ENCODE results near the gene MSH6.

The MSH6 gene

DNA sequence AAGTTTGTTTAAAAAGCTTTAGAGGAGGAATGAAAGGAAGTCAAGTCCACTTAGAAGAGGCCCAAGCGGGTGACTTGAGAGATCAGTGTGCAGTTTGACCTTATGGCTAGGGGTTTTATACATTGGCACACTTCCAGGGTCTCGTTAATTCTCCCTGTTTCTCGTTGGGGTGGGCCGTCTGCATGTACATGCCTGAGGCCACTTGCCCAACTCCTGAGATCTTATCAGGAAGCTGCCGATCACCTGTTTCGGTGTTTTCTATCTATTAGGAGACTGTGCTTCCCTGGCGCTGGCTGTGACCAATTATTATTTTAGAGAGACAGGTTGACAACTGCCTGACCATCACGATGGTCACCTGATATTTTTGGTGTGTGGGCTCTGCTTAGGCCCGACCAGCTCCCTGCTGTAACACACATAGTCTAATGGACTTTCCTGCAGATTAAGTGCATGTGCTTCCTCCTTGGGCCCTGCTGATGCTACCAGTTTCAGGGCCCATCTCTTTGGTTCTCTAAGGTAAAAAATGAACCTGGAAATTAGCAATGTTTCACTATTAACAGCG lies 31.0 kb upstream of the MSH6 start:
- Histone ChIP-seq H3F3A (ENCODE audit: low read depth) (no peaks in the 10 kb centered on the region), H4K20me1 (ENCODE audit: insufficient read depth, low read length, poor library complexity, severe bottlenecking) (no peaks in the 10 kb centered on the region), H3K4me2 (ENCODE audit: low read depth, low read length, poor library complexity, severe bottlenecking) (no peak overlapping the region), H3K4me3 (ENCODE audit: low read length, poor library complexity, severe bottlenecking) (no peak overlapping the region), H3K36me3 (ENCODE audit: insufficient read depth, low read length) (no peaks in the 10 kb centered on the region), H3K9ac (ENCODE audit: low read depth, low read length, poor library complexity, severe bottlenecking) (no peak overlapping the region), H3K79me2 (ENCODE audit: insufficient read depth, low read length) (no peaks in the 10 kb centered on the region), H3K9me3 (ENCODE audit: insufficient read depth, low read depth, low read length) (no peaks in the 10 kb centered on the region), H2AFZ (ENCODE audit: low read length) (no peak overlapping the region), H3K27me3 (ENCODE audit: insufficient read depth, low read length, poor library complexity, severe bottlenecking) (no peaks in the 10 kb centered on the region), H3K4me1 (ENCODE audit: insufficient read depth, low read length, poor library complexity, severe bottlenecking) (no peaks in the 10 kb centered on the region), H3K9me2 (replicated peaks; ENCODE audit: low read depth, low read length) (no peaks in the 10 kb centered on the region)
- TF ChIP-seq, protein P1, sequence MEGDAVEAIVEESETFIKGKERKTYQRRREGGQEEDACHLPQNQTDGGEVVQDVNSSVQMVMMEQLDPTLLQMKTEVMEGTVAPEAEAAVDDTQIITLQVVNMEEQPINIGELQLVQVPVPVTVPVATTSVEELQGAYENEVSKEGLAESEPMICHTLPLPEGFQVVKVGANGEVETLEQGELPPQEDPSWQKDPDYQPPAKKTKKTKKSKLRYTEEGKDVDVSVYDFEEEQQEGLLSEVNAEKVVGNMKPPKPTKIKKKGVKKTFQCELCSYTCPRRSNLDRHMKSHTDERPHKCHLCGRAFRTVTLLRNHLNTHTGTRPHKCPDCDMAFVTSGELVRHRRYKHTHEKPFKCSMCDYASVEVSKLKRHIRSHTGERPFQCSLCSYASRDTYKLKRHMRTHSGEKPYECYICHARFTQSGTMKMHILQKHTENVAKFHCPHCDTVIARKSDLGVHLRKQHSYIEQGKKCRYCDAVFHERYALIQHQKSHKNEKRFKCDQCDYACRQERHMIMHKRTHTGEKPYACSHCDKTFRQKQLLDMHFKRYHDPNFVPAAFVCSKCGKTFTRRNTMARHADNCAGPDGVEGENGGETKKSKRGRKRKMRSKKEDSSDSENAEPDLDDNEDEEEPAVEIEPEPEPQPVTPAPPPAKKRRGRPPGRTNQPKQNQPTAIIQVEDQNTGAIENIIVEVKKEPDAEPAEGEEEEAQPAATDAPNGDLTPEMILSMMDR (conservative IDR thresholded peaks at IDR 0.05; ENCODE audit: low read length): no peak
- TF ChIP-seq EZH2phosphoT487 (IDR thresholded peaks at IDR 0.05; ENCODE audit: borderline replicate concordance): no peak

DNA sequence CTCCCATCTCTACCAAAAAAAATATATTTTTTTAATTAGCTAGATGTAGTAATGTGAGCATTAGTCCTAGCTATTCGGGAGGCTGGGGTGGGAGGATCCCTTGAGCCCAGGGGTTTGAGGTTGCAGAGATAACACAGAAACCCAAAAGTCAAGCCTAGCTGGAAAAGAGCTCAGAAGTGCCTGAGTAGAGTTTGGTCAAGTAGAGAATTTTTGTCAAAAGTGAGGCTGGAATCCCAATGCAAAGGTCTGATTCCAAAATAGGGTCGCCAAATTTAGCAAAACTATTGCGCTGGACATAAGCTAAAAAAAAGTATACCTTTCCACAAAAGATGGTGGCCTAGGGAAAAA lies 15.5 kb upstream of the MSH6 start:
- H2AFZ ChIP-seq (ENCODE audit: low read length): peak overlapping the region; percentile 53
- no peaks in the 10 kb centered on the region for H3K4me1 ChIP-seq (ENCODE audit: insufficient read depth, low read length, poor library complexity, severe bottlenecking)
- no peaks in the 10 kb centered on the region for H3K27me3 ChIP-seq (ENCODE audit: insufficient read depth, low read length, poor library complexity, severe bottlenecking)
- no peak for TF ChIP-seq EZH2phosphoT487 (IDR thresholded peaks at IDR 0.05; ENCODE audit: borderline replicate concordance)
- TF ChIP-seq, protein P1 (conservative IDR thresholded peaks at IDR 0.05; ENCODE audit: low read length): no peak
- H3K4me2 ChIP-seq (ENCODE audit: low read depth, low read length, poor library complexity, severe bottlenecking): no peak overlapping the region
- H3F3A ChIP-seq (ENCODE audit: low read depth): no peaks in the 10 kb centered on the region
- H3K9ac ChIP-seq (ENCODE audit: low read depth, low read length, poor library complexity, severe bottlenecking): no peak overlapping the region
- H3K9me2 ChIP-seq (replicated peaks; ENCODE audit: low read depth, low read length): no peaks in the 10 kb centered on the region
- no peaks in the 10 kb centered on the region for H3K9me3 ChIP-seq (ENCODE audit: insufficient read depth, low read depth, low read length)
- H3K36me3 ChIP-seq (ENCODE audit: insufficient read depth, low read length): no peaks in the 10 kb centered on the region
- H4K20me1 ChIP-seq (ENCODE audit: insufficient read depth, low read length, poor library complexity, severe bottlenecking): no peaks in the 10 kb centered on the region
- H3K79me2 ChIP-seq (ENCODE audit: insufficient read depth, low read length): no peaks in the 10 kb centered on the region
- no peak overlapping the region for H3K4me3 ChIP-seq (ENCODE audit: low read length, poor library complexity, severe bottlenecking)

GRCh38 chr2:47767880-47768609 lies 14.9 kb upstream of the MSH6 start:
- Histone ChIP-seq H3K4me2 (ENCODE audit: low read depth, low read length, poor library complexity, severe bottlenecking) (no peak overlapping the region), H3K9ac (ENCODE audit: low read depth, low read length, poor library complexity, severe bottlenecking) (no peak overlapping the region), H3K4me3 (ENCODE audit: low read length, poor library complexity, severe bottlenecking) (no peak overlapping the region), H3K9me3 (ENCODE audit: insufficient read depth, low read depth, low read length) (no peaks in the 10 kb centered on the region), H3K36me3 (ENCODE audit: insufficient read depth, low read length) (no peaks in the 10 kb centered on the region), H4K20me1 (ENCODE audit: insufficient read depth, low read length, poor library complexity, severe bottlenecking) (no peaks in the 10 kb centered on the region), H3K9me2 (replicated peaks; ENCODE audit: low read depth, low read length) (no peaks in the 10 kb centered on the region), H3K79me2 (ENCODE audit: insufficient read depth, low read length) (no peaks in the 10 kb centered on the region), H3F3A (ENCODE audit: low read depth) (no peaks in the 10 kb centered on the region), H3K4me1 (ENCODE audit: insufficient read depth, low read length, poor library complexity, severe bottlenecking) (no peaks in the 10 kb centered on the region), H3K27me3 (ENCODE audit: insufficient read depth, low read length, poor library complexity, severe bottlenecking) (no peaks in the 10 kb centered on the region), H2AFZ (ENCODE audit: low read length) (peak overlapping the region; percentile 53)
- TF ChIP-seq EZH2phosphoT487 (IDR thresholded peaks at IDR 0.05; ENCODE audit: borderline replicate concordance): no peak
- TF ChIP-seq, protein P1 (conservative IDR thresholded peaks at IDR 0.05; ENCODE audit: low read length): peak; percentile 96
